ENCODE measurements around the gene MZT1.

The MZT1 gene

DNA sequence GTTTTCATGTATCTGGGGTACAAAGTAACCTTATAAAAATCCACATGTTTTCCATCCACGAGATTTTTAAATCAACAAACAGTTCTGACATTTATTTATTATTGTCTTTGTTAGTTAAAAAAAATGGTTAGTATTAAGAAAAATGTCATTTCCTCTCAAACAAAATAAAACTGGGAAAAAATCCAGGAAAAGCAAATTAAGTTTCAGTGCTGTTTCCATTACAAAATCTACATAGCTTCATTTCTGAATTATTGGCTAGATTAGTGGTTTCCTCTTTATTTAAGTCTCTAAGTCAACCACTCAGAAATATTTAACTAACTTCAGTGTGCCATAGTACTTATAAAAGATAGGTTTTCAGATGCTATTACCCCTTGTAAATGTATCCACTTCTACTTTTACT, 49.1 kb downstream of the MZT1 start:
- DNase-seq = no peak

- no peak for DNase-seq
Observed at GRCh38 chr13:72677431-72677830, 50.0 kb downstream of the MZT1 start.

DNA sequence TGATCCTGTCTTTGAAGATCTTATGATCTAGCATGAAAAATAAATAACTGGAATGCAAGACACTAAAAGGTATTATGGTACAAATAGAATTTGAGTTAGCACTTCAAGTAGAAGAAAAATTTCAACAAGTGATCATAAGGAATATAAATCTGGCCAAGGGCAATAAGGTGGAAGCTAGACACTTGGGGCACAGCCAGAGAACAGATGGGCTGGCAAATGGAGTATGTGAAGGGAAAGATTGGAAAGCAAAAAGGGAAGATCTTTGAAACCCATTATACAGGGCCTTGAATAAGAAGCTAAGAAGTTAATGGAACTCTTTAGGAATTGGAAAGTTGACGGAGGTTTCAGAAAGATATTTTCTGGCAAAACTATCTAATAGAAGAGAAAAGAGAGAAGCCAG, 61.0 kb downstream of the MZT1 start:
- no peak for DNase-seq

DNA sequence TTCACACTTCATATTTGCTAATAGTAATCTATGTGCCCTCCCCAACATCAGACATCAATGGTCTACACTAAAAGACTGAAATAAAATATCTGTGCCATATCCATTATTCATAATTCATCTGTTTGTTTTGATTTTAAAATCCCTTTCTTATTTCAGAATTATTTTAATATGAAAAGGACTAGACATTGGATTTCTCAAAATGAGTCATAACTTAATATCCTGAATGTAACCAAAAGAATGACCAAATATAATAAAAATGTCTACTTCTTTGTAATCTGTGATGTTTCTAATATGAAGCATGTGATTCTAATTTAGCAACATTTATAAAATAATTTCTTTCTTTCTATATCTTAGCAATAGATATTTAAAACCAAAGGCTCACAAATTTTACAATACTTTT, 64.9 kb downstream of the MZT1 start:
- no peak for DNase-seq
